AG04449 (cell line): ENCODE data around the gene CSTF3.
"Not testable (repeated sequence)": the region's sequence is repeated elsewhere in the genome, so short reads cannot be mapped to it uniquely, and the experiment has no call there.

Experiments used
- CTCF ChIA-PET: fragments of 350-600 bp; formaldehyde crosslinking; extraction: SDS; loops from one replicate; lab custom pipeline; 2021; ENCODE audit warnings: antibody characterized with exemption; lab: Yijun Ruan, JAX
- POLR2A ChIA-PET: fragments of 400-600, 350-600 bp; formaldehyde crosslinking; extraction: SDS; loops from one replicate; lab custom pipeline; 2020; ENCODE audit warnings: antibody characterized with exemption, inconsistent platforms; lab: Yijun Ruan, JAX
- DNase-seq: peaks from one replicate; pipeline ENCODE4 v3.0.0-alpha.2; 2010; ENCODE audit warnings: low read depth, low spot score
- H3K4me3 ChIP-seq: 2 replicates; pipeline ENCODE4 v1.5.1; 2011; ENCODE audit warnings: low read depth, mild to moderate bottlenecking, control low read depth, low read length
- CTCF ChIP-seq: IDR thresholded peaks from one replicate; pipeline ENCODE4 v1.5.1; 2011; ENCODE audit warnings: mild to moderate bottlenecking, moderate library complexity, low read length, control low read depth, inconsistent platforms; ENCODE audit not compliant: insufficient read depth; ENCODE audit errors: missing control alignments

The CSTF3 gene

GRCh38 chr11:33178443-33179180 lies 17.3 kb upstream of the CSTF3 start:
- peak; percentile 34 for DNase-seq
- H3K4me3 ChIP-seq, result no peak overlapping the region
- no peak for TF ChIP-seq CTCF
- CTCF ChIA-PET, result interaction anchor here (2.2 to 3.4 kb wide), 2 partner anchors 12 to 29 kb away, joined by 5 to 16 read pairs; no protein-coding TSS in a partner anchor
- POLR2A ChIA-PET, result no interaction called here

GRCh38 chr11:33177676-33178336 lies 16.5 kb upstream of the CSTF3 start:
- no peak overlapping the region for H3K4me3 ChIP-seq
- CTCF ChIA-PET, result interaction anchor here (2.2 to 3.4 kb wide), 2 partner anchors 12 to 30 kb away, joined by 5 to 16 read pairs; no protein-coding TSS in a partner anchor
- no peak for TF ChIP-seq CTCF
- POLR2A ChIA-PET, result no interaction called here
- no peak for DNase-seq

DNA sequence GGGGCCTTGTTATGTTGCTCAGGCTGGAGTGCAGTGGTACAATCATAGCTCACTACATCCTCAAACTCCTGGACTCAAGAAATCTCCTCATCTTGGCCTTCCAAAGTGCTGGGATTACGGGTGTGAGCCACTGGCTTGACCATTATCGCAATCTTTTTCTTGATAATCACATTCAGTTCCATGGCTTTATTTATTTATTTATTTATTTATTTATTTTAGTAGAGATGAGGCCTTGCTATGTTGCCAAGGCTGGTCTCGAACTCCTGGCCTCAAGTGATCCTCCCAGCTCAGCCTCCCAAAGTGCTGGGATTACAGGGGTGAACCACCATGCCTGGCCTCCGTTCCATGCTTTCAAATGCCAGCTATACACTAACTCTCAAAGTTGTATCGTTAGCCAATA lies 15.5 kb upstream of the CSTF3 start:
- CTCF ChIA-PET, result interaction anchor here (2.2 to 3.4 kb wide), 2 partner anchors 10 to 31 kb away, joined by 5 to 16 read pairs; no protein-coding TSS in a partner anchor
- POLR2A ChIA-PET, H3K4me3 ChIP-seq, DNase-seq: not testable (repeated sequence)

- TF ChIP-seq CTCF, result no peak
- POLR2A ChIA-PET, result no interaction called here
- no peak overlapping the region for H3K4me3 ChIP-seq
- DNase-seq, result no peak
- CTCF ChIA-PET, result interaction anchor here (0.6 to 1.6 kb wide), 3 partner anchors 96 to 158 kb away, joined by 3 to 4 read pairs (median 3); no protein-coding TSS in a partner anchor
Measured at GRCh38 chr11:33172996-33173395, 11.7 kb upstream of the CSTF3 start.

- TF ChIP-seq CTCF, result no peak
- CTCF ChIA-PET, result interaction anchor here (1.0 kb wide), 1 partner anchor 8 kb away, joined by 3 read pairs; no protein-coding TSS in a partner anchor
- POLR2A ChIA-PET, result no interaction called here
Measured at GRCh38 chr11:33172345-33172744, 11.1 kb upstream of the CSTF3 start.

DNA sequence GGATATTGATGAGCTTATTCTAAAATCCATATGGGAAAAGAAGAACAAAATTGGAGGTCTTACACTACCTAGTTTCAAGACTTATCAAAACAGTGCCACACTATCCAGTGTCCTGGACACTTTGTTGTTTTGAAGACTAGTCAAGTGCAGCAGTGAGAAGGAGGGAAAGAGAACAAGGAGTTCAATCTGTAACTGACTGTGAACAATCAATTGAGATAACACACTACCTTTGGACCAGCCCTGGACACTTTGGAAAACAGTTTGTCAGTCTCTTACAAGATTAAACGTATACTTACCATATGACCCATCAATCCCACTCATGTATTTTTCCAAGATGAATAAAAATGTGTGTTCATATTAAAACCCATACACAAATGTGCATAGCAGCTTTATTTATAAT lies 10.0 kb upstream of the CSTF3 start:
- no peak for TF ChIP-seq CTCF
- POLR2A ChIA-PET, result no interaction called here
- no peak overlapping the region for H3K4me3 ChIP-seq
- CTCF ChIA-PET, result interaction anchor here (1.6 kb wide), 1 partner anchor 10 kb away, joined by 5 read pairs; the partner anchor contains the start of gene CSTF3
- DNase-seq, result no peak

More at GRCh38 chr11:33172345-33172744, 11.1 kb upstream of the CSTF3 start:
- H3K4me3 ChIP-seq, result no peak overlapping the region
- DNase-seq, result no peak
